Measurements from ENCODE around the gene ASTN1. TPM values are rescaled to one million over a fixed set of nuclear protein-coding genes. Genes with fewer than 3 reads are reported as not detected.

The ASTN1 gene
- total RNA-seq, 3 donors from 2014 or later: 0.10 to 2.2 (median 0.14) TPM

GRCh38 chr1:177069490-177069889 lies 95.0 kb downstream of the ASTN1 start:
- DNase-seq (no peak), ATAC-seq (no peak)
- Histone ChIP-seq H3K4me3 (no peak overlapping the region), H3K36me3 (ENCODE audit: low read depth) (no peaks in the 10 kb centered on the region), H3K4me1 (ENCODE audit: low read depth) (no peaks in the 10 kb centered on the region), H3K9me3 (no peaks in the 10 kb centered on the region)
- TF ChIP-seq CTCF (IDR thresholded peaks at IDR 0.05): no peak
- intact Hi-C loops (cut with DNase I, micrococcal nuclease): no loop called here

GRCh38 chr1:177067752-177068410 lies 96.6 kb downstream of the ASTN1 start:
- TF ChIP-seq CTCF (IDR thresholded peaks at IDR 0.05): no peak
- H3K4me3 ChIP-seq: no peak overlapping the region
- H3K36me3 ChIP-seq (ENCODE audit: low read depth): no peaks in the 10 kb centered on the region
- intact Hi-C loops (cut with DNase I, micrococcal nuclease): no loop called here
- no peaks in the 10 kb centered on the region for H3K9me3 ChIP-seq
- no peak for ATAC-seq
- no peaks in the 10 kb centered on the region for H3K4me1 ChIP-seq (ENCODE audit: low read depth)
- no peak for DNase-seq

- DNase-seq (no peak), ATAC-seq (no peak)
- Histone ChIP-seq H3K4me3 (no peak overlapping the region), H3K4me1 (ENCODE audit: low read depth) (no peaks in the 10 kb centered on the region), H3K36me3 (ENCODE audit: low read depth) (no peaks in the 10 kb centered on the region), H3K9me3 (no peaks in the 10 kb centered on the region)
- TF ChIP-seq CTCF (IDR thresholded peaks at IDR 0.05): no peak
- intact Hi-C loops (cut with DNase I, micrococcal nuclease): no loop called here
These were observed 99.1 kb downstream of the ASTN1 start for GRCh38 chr1:177065430-177065829.

GRCh38 chr1:177063648-177064047 lies 100.9 kb downstream of the ASTN1 start:
- H3K36me3 ChIP-seq (ENCODE audit: low read depth): no peaks in the 10 kb centered on the region
- no peaks in the 10 kb centered on the region for H3K4me1 ChIP-seq (ENCODE audit: low read depth)
- H3K4me3 ChIP-seq: no peak overlapping the region
- TF ChIP-seq CTCF (IDR thresholded peaks at IDR 0.05): no peak
- H3K9me3 ChIP-seq: no peaks in the 10 kb centered on the region
- ATAC-seq (no peak), DNase-seq (no peak)
- intact Hi-C loops (cut with DNase I, micrococcal nuclease): no loop called here

GRCh38 chr1:177054542-177054941 lies 110.0 kb downstream of the ASTN1 start:
- no peak for ATAC-seq
- H3K9me3 ChIP-seq: no peaks in the 10 kb centered on the region

More at GRCh38 chr1:177054542-177054941, 110.0 kb downstream of the ASTN1 start:
- intact Hi-C loops (cut with DNase I, micrococcal nuclease): no loop called here
- H3K4me1 ChIP-seq (ENCODE audit: low read depth): no peaks in the 10 kb centered on the region
- no peak for TF ChIP-seq CTCF (IDR thresholded peaks at IDR 0.05)
- no peak overlapping the region for H3K4me3 ChIP-seq
- no peak for DNase-seq
- no peaks in the 10 kb centered on the region for H3K36me3 ChIP-seq (ENCODE audit: low read depth)

All from mucosa of descending colon (tissue), 3 donors.